IMR-90 (cell line): ENCODE data around the gene PTP4A2. TPM values are rescaled to one million over a fixed set of nuclear protein-coding genes. Genes with fewer than 3 reads are reported as not detected.

Experiments
- ATAC-seq: fragments of 200-7000 bp; cut with Tn5 transposase; 2 replicates; pipeline ENCODE4 v1.9.1; 2020; ENCODE audit warnings: low read depth, mild to moderate bottlenecking, moderate library complexity
- BruUV-seq: library from RNA; stranded (reverse); fragments of 400-500 nt; replicated peaks from 2 replicates; lab custom pipeline; 2021; lab: Mats Ljungman, UMichigan
- CTCF ChIA-PET: fragments of 300-600 bp; formaldehyde crosslinking; extraction: SDS; loops from one replicate; lab custom pipeline; 2021; ENCODE audit warnings: antibody characterized with exemption; lab: Yijun Ruan, JAX
- POLR2A ChIA-PET: fragments of 300-600 bp; sonication (Branson Sonifier 250); formaldehyde crosslinking; loops from one replicate; lab custom pipeline; 2022; ENCODE audit warnings: antibody characterized with exemption; ENCODE audit not compliant: unreplicated experiment; lab: Charles Lee
- DNase-seq: peaks from one replicate; pipeline ENCODE4 v3.0.0; 2013
- H2AFZ ChIP-seq: replicated peaks from 2 replicates; pipeline ENCODE3; 2013; ENCODE audit warnings: low read length, mild to moderate bottlenecking; ENCODE audit not compliant: poor library complexity
- H2AK5ac ChIP-seq: 2 replicates; pipeline ENCODE4 v1.6.1; 2013; ENCODE audit warnings: low read depth, low read length, inconsistent platforms
- H2AK9ac ChIP-seq: replicated peaks from 2 replicates; pipeline ENCODE3; 2013; ENCODE audit warnings: mild to moderate bottlenecking, low read depth, low read length, moderate library complexity; ENCODE audit not compliant: poor library complexity
- H2BK120ac ChIP-seq: 2 replicates; pipeline ENCODE4 v1.6.1; 2013; ENCODE audit warnings: low read depth, low read length, inconsistent platforms
- H2BK15ac ChIP-seq: 3 replicates; pipeline ENCODE4 v1.6.1; 2013; ENCODE audit warnings: low read depth, low read length, inconsistent platforms
- H2BK20ac ChIP-seq: 2 replicates; pipeline ENCODE4 v1.6.1; 2013; ENCODE audit warnings: low read depth, mild to moderate bottlenecking, inconsistent platforms, low read length, moderate library complexity
- H2BK5ac ChIP-seq: 2 replicates; pipeline ENCODE4 v1.6.1; 2013; ENCODE audit warnings: mild to moderate bottlenecking, low read depth, low read length, inconsistent platforms; ENCODE audit not compliant: poor library complexity, severe bottlenecking
- H3K14ac ChIP-seq: replicated peaks from 2 replicates; pipeline ENCODE4 v1.6.1; 2013; ENCODE audit warnings: low read depth, low read length, inconsistent platforms
- H3K18ac ChIP-seq: 2 replicates; pipeline ENCODE4 v1.6.1; 2013; ENCODE audit warnings: low read depth, low read length, control low read depth
- H3K23ac ChIP-seq: 2 replicates; pipeline ENCODE4 v1.6.1; 2013; ENCODE audit warnings: low read depth, low read length, inconsistent platforms
- H3K27ac ChIP-seq: 2 replicates; pipeline ENCODE4 v1.5.1; 2013; ENCODE audit warnings: mild to moderate bottlenecking, control low read depth, low read length; ENCODE audit not compliant: insufficient read depth
- H3K27me3 ChIP-seq: 2 replicates; pipeline ENCODE4 v1.6.1; 2013; ENCODE audit warnings: low read length; ENCODE audit not compliant: control insufficient read depth, insufficient read depth
- H3K36me3 ChIP-seq: 2 replicates; pipeline ENCODE4 v1.6.1; 2013; ENCODE audit warnings: low read length, mixed read lengths; ENCODE audit not compliant: control insufficient read depth, insufficient read depth
- H3K4ac ChIP-seq: 2 replicates; pipeline ENCODE4 v1.6.1; 2013; ENCODE audit warnings: low read depth, low read length, inconsistent platforms
- H3K4me1 ChIP-seq: 2 replicates; pipeline ENCODE4 v1.6.1; 2013; ENCODE audit warnings: low read length, mixed read lengths; ENCODE audit not compliant: control insufficient read depth, insufficient read depth
- H3K4me2 ChIP-seq: 2 replicates; pipeline ENCODE4 v1.6.1; 2013; ENCODE audit warnings: low read depth, mild to moderate bottlenecking, control low read depth, low read length, moderate library complexity
- H3K4me3 ChIP-seq: 2 replicates; pipeline ENCODE4 v1.5.1; 2013; ENCODE audit warnings: low read depth, mild to moderate bottlenecking, control low read depth, low read length, moderate library complexity; ENCODE audit not compliant: insufficient read depth
- H3K56ac ChIP-seq: 2 replicates; pipeline ENCODE4 v1.6.1; 2013; ENCODE audit warnings: low read length, inconsistent platforms; ENCODE audit not compliant: insufficient read depth; ENCODE audit errors: extremely low read depth
- H3K79me1 ChIP-seq, 2 experiments: 2 replicates each; pipeline ENCODE4 v1.6.1; 2013; ENCODE audit warnings: low read length in 2 of 2, inconsistent platforms in 1 of 2, low read depth in 1 of 2
- H3K9ac ChIP-seq: 2 replicates; pipeline ENCODE4 v1.6.1; 2013; ENCODE audit warnings: low read depth, low read length, control low read depth
- H3K9me1 ChIP-seq: 2 replicates; pipeline ENCODE4 v1.6.1; 2013; ENCODE audit warnings: low read length, inconsistent platforms; ENCODE audit not compliant: insufficient read depth
- H3K9me3 ChIP-seq: 2 replicates; pipeline ENCODE4 v1.6.1; 2013; ENCODE audit warnings: low read length; ENCODE audit not compliant: control insufficient read depth, insufficient read depth
- H4K20me1 ChIP-seq: 2 replicates; pipeline ENCODE4 v1.6.1; 2013; ENCODE audit warnings: low read length, inconsistent platforms; ENCODE audit not compliant: insufficient read depth
- H4K5ac ChIP-seq: 2 replicates; pipeline ENCODE4 v1.6.1; 2013; ENCODE audit warnings: mild to moderate bottlenecking, low read depth, low read length, control low read depth
- H4K8ac ChIP-seq, 2 experiments: 2 replicates each; pipeline ENCODE4 v1.6.1; 2013; ENCODE audit warnings: low read depth in 2 of 2, low read length in 2 of 2, control low read depth in 1 of 2, inconsistent platforms in 1 of 2
- H4K91ac ChIP-seq: 2 replicates; pipeline ENCODE4 v1.6.1; 2013; ENCODE audit warnings: low read depth, low read length, inconsistent platforms; ENCODE audit not compliant: insufficient read depth
- BHLHE40 ChIP-seq: fragments of 150-350 bp; IDR thresholded peaks from 2 replicates; pipeline ENCODE4 v1.6.1; 2016; ENCODE audit warnings: mild to moderate bottlenecking, low read depth, low read length
- CEBPB ChIP-seq: IDR thresholded peaks from 2 replicates; pipeline ENCODE4 v1.6.1; 2012; ENCODE audit warnings: low read depth, low read length, improper control_type of control experiment
- FOS ChIP-seq: fragments of 150-350 bp; IDR thresholded peaks from 2 replicates; pipeline ENCODE4 v1.6.1; 2016; ENCODE audit warnings: low read depth, low read length
- MAZ ChIP-seq: IDR thresholded peaks from 2 replicates; pipeline ENCODE4 v1.6.1; 2012; ENCODE audit warnings: low read depth, mild to moderate bottlenecking, low read length, improper control_type of control experiment, moderate library complexity, borderline replicate concordance
- NFE2L2 ChIP-seq: fragments of 150-350 bp; IDR thresholded peaks from 2 replicates; pipeline ENCODE4 v1.6.1; 2016; ENCODE audit warnings: low read depth, mild to moderate bottlenecking, low read length
- RAD21 ChIP-seq: IDR thresholded peaks from 2 replicates; pipeline ENCODE4 v1.6.1; 2012; ENCODE audit warnings: low read length, improper control_type of control experiment
- RCOR1 ChIP-seq: IDR thresholded peaks from 2 replicates; pipeline ENCODE4 v1.6.1; 2012; ENCODE audit warnings: mild to moderate bottlenecking, low read length, improper control_type of control experiment; ENCODE audit not compliant: insufficient replicate concordance
- RFX5 ChIP-seq: IDR thresholded peaks from 2 replicates; pipeline ENCODE4 v1.8.0; 2012; ENCODE audit warnings: low read depth, mild to moderate bottlenecking, low read length, moderate library complexity
- SMC3 ChIP-seq: fragments of 150-350 bp; IDR thresholded peaks from 2 replicates; pipeline ENCODE4 v1.6.1; 2016; ENCODE audit warnings: low read depth, mild to moderate bottlenecking, antibody characterized with exemption, low read length, moderate library complexity
- WGBS, 2 experiments: methylation state at CpG; one replicate each; pipeline versions ENCODE4 v1.1.5 to v1.1.7; 2013; ENCODE audit warnings: missing lambda C conversion rate in 2 of 2; ENCODE audit not compliant: insufficient read length in 1 of 2; ENCODE audit errors: extremely low coverage in 2 of 2; 5-methylcytosine and 5-hydroxymethylcytosine counted together
- dilution Hi-C: fragments of 300-500 bp; cut with HindIII; formaldehyde crosslinking; loops from one replicate; pipeline ENCODE4 v1.14.3; 2018; ENCODE audit warnings: low sequenced_read_pairs; ENCODE audit not compliant: unreplicated experiment
- in situ Hi-C: fragments of 300-500 bp; cut with MboI; formaldehyde crosslinking; loops from 3 replicates; pipeline ENCODE4 v1.14.3; 2019; ENCODE audit warnings: low sequenced_read_pairs, inconsistent platforms, mixed read lengths
- intact Hi-C: fragments of 100-400 bp; cut with micrococcal nuclease; formaldehyde crosslinking; loops from 2 replicates; pipeline ENCODE4 v1.10.0; 2022
- polyA plus RNA-seq, 3 experiments: library from polyadenylated mRNA; depleted of rRNA; stranded (reverse); fragments of >200 nt; gene quantifications; 2 replicates each; pipeline ENCODE4 v1.2.3, GENCODE V29; 2012; ENCODE audit warnings: low replicate concordance in 1 of 3
- total RNA-seq: library from RNA; depleted of rRNA; stranded (reverse); fragments of >200 nt; gene quantifications from 2 replicates; pipeline ENCODE4 v1.2.3, GENCODE V29; 2012
- TF ChIP-seq, protein P1 (sequence below): fragments of 150-350 bp; IDR thresholded peaks from 2 replicates; pipeline ENCODE4 v1.6.1; 2017; ENCODE audit warnings: mild to moderate bottlenecking, antibody characterized with exemption, low read length, low read depth
- TF ChIP-seq, protein P2 (sequence below): fragments of 150-350 bp; IDR thresholded peaks from 2 replicates; pipeline ENCODE4 v1.6.1; 2016; ENCODE audit warnings: low read depth, mild to moderate bottlenecking, low read length, moderate library complexity, borderline replicate concordance

Gene PTP4A2
- total and polyA plus RNA-seq, 2 of the 4 experiments (the other 2 are of a cell fraction): 135 to 328 TPM

DNA sequence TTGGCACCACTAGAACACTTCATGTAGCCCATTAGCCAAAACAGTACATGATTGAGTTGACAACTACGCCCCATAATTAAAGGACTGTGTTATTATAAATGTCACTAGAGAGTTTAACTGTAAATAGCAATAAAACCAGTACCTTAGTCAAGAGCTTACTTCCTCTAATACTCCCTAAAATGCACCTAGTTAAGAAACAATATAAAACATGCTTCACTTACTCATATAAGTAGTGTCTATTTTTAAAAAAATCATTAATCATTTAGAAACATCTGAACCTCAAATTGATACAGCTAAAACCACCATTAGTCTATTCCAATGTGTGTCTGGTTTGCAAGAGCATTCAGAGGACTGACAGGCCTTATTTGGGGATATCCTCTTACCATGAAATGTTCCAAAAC is 25.3 kb downstream of the PTP4A2 start:
- no peaks in the 10 kb centered on the region for H3K27me3 ChIP-seq
- no peak overlapping the region for H2BK5ac ChIP-seq
- intact Hi-C loops: no loop called here
- H3K79me1 ChIP-seq: peaks cover 19 to 63% of the 10 kb centered on the region in 2 experiments
- H2BK120ac ChIP-seq: no peak overlapping the region
- H3K56ac ChIP-seq: no peak overlapping the region
- in situ Hi-C loops: no loop called here
- H3K9me3 ChIP-seq: no peaks in the 10 kb centered on the region
- H3K14ac ChIP-seq: no peak overlapping the region
- no CpG with 5 or more reads among the region's 1 CpG for WGBS, 2 experiments
- no peak overlapping the region for H3K23ac ChIP-seq
- H3K36me3 ChIP-seq: peaks cover 35% of the 10 kb centered on the region
- H2AFZ ChIP-seq: no peak overlapping the region
- peaks cover 3% of the 10 kb centered on the region for H3K4me1 ChIP-seq
- ChIA-PET CTCF (interaction anchor here (0.5 to 0.6 kb wide), 2 partner anchors 10 to 53 kb away, joined by 3 read pairs; no protein-coding TSS in a partner anchor), POLR2A (interaction anchor here (0.6 kb wide), 1 partner anchor 12 kb away, joined by 5 read pairs; no protein-coding TSS in a partner anchor)
- no peak overlapping the region for H3K4me3 ChIP-seq
- H2BK15ac ChIP-seq: no peak overlapping the region
- TF ChIP-seq CEBPB: no peak
- TF ChIP-seq RFX5: no peak
- TF ChIP-seq MAZ: no peak
- no peak for TF ChIP-seq RAD21
- no peak for TF ChIP-seq BHLHE40
- no peak for TF ChIP-seq FOS
- TF ChIP-seq, protein P1, sequence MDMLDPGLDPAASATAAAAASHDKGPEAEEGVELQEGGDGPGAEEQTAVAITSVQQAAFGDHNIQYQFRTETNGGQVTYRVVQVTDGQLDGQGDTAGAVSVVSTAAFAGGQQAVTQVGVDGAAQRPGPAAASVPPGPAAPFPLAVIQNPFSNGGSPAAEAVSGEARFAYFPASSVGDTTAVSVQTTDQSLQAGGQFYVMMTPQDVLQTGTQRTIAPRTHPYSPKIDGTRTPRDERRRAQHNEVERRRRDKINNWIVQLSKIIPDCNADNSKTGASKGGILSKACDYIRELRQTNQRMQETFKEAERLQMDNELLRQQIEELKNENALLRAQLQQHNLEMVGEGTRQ: no peak
- no peak for TF ChIP-seq NFE2L2
- TF ChIP-seq RCOR1: no peak
- TF ChIP-seq, protein P2, sequence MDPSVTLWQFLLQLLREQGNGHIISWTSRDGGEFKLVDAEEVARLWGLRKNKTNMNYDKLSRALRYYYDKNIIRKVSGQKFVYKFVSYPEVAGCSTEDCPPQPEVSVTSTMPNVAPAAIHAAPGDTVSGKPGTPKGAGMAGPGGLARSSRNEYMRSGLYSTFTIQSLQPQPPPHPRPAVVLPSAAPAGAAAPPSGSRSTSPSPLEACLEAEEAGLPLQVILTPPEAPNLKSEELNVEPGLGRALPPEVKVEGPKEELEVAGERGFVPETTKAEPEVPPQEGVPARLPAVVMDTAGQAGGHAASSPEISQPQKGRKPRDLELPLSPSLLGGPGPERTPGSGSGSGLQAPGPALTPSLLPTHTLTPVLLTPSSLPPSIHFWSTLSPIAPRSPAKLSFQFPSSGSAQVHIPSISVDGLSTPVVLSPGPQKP: no peak
- TF ChIP-seq SMC3: no peak
- H3K4me2 ChIP-seq: no peak overlapping the region
- no peak overlapping the region for H3K27ac ChIP-seq
- peaks cover 3% of the 10 kb centered on the region; the same call in 1 of the 2 replicates for H3K9me1 ChIP-seq
- no peak overlapping the region for H4K91ac ChIP-seq
- H2BK20ac ChIP-seq: no peak overlapping the region
- no peak overlapping the region for H3K4ac ChIP-seq
- no peak overlapping the region for H4K8ac ChIP-seq
- H2AK5ac ChIP-seq: no peak overlapping the region
- no peak overlapping the region for H3K9ac ChIP-seq
- H3K18ac ChIP-seq: no peak overlapping the region
- H4K20me1 ChIP-seq: peaks cover 69% of the 10 kb centered on the region
- H4K5ac ChIP-seq: no peak overlapping the region
- dilution Hi-C loops: no loop called here
- ATAC-seq (no peak), DNase-seq (no peak)
- no peak overlapping the region for H2AK9ac ChIP-seq
- no TSS peak for BruUV-seq
